GM19025 (cell line): ENCODE data around the gene MFSD12.
A peak's percentile ranks its signal among the peaks of the same experiment; 100 is the strongest.

ENCODE experiments used
- ATAC-seq: cut with Tn5 transposase; IDR thresholded peaks from one replicate; pipeline ENCODE4 v1.9.1; 2021; ENCODE audit warnings: mild to moderate bottlenecking, low read depth, moderate library complexity; ENCODE audit not compliant: unreplicated experiment

Gene MFSD12

GRCh38 chr19:3563709-3564524, 6.5 kb upstream of the MFSD12 start:
- no peak for ATAC-seq

DNA sequence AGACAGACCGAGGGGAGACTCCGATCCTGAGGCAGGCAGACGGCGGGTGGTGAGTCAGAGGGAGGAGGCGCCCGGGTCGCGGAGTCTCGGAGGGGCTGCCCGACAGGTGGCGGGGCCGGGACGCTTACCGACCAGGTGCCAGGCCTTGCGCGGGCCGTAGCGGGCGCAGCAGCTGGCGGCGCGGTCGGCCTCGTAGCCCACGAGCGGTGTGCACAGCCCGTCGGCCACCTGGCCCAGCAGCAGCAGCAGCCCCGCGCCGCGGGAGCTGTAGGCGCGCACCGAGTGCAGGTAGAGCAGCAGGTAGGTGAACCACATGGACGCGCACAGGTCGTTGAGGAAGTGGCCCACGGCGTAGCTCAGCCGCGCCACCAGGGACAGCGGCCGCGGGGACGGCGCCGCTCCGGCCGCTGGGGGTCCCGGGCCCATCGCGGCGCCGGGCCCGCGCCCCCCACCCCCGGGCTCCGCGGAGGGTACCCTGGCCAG, 367 bp downstream of the MFSD12 start:
- ATAC-seq: peak; percentile 23

- no peak for ATAC-seq
Measured at GRCh38 chr19:3556423-3556977, 886 bp downstream of the MFSD12 start.

DNA sequence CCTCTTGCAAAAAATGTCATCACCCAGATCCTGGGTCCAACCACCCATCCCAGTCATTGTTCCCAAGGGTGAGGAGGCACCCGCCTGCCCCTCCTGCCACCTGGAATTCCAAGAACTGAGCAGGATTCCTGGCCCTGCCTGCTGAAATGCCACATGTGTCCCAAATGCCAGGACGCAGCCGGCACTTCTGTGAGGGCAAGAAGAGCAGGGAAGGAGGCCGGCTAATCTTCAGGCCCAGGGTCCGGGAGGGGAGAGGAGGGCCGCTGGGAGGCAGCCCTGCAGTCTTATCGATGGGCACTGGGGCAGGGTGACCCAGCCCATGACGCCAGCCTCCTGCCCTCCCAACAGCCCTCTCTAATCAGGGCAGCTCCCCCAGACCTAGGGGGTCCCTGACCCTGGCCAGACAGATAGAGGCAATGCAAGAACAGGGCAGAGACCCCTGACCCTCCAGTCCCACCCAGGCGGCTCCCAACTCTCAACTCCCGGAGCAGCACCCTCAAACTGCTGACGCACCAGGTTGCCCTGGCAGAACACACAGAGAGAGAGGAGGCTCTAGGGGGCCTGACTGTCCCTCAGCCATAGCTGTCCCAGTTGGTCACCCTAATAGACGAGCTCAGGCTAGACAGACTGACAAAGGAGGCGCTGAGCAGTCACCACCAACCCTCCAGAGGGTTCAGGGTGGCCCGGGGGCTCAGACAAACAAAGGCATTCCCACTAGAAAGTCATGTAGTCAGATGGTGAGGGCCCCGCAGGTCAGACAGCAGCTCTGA, 1.5 kb downstream of the MFSD12 start:
- no peak for ATAC-seq

DNA sequence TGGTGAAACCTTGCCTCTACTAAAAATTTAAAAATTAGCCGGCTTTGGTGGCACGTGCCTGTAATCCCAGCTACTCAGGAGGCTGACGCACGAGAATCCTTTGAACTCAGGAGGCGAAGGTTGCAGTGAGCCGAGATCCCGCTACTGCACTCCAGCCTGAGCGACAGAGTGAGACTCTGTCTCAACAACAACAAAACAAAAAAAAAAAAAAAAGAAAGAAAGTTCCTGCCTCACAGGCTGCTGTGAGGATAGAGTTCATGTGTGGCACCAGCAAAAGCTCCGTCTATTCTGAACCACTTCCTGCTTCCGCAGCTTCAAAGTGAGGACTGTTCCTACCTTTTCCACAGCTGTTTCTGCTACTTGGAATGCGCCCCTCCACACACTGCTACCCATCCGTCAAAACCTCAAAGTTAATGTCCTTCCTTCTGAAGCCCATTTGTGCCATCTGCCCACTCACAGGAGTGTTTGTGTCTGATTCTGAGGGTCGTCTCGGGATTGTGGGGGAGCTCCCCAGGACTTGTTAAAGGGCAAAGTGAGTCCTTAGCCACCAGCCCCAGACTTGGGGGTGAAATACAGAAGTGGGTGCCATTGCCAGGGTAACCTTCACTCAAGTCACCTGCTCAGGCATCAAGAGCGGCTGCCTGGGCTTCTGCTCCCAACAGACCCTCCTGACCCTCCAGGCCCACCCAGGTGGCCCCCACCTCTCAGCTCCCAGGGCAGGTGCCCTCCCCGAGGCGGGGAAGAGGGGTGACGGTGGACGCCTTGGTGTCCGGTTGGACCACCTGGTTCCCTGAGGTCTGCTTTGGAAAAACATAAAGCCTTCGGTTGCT, 2.9 kb downstream of the MFSD12 start:
- ATAC-seq: no peak

DNA sequence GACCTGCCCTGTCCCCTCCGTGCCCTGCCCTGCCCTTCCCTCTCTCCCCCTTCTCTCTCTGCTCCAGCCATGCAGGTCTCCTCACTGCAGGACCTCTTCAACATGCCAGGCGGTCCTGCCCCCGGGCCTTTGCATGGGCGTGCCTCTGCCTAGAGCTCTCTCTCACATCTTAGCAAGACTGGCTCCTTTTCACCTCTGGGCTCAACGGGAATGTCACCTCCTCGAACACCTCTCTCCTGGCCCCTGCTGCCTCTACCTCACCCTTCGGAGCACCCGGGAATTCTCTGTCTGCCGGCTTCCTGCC, 5.6 kb downstream of the MFSD12 start:
- ATAC-seq: no peak

GRCh38 chr19:3550947-3551791, 6.2 kb downstream of the MFSD12 start:
- ATAC-seq: no peak

- ATAC-seq: no peak
Measured at GRCh38 chr19:3549816-3550215, 7.6 kb downstream of the MFSD12 start.

DNA sequence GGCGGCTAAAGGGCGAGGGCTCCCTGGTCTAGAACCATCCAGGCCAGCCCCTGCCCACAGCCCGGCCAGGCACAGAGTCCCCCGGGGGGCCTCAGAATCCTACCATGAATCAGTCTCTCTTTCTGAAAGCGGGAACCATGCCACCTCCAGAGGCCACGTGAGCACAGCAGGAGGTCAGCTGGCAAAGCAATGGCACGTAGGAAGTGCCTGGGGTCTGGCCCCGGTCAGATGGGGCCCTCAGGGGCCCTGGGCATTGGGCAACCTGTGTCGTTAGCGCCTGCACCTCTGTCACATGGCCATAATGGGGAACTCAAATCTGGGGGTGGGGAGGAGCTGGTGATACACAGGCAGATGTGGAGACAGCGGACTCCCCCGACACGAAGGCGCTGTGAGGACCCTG, 8.8 kb downstream of the MFSD12 start:
- no peak for ATAC-seq

GRCh38 chr19:3547767-3548282, 9.6 kb downstream of the MFSD12 start:
- no peak for ATAC-seq

GRCh38 chr19:3547301-3547731, 10.1 kb downstream of the MFSD12 start:
- ATAC-seq: no peak

DNA sequence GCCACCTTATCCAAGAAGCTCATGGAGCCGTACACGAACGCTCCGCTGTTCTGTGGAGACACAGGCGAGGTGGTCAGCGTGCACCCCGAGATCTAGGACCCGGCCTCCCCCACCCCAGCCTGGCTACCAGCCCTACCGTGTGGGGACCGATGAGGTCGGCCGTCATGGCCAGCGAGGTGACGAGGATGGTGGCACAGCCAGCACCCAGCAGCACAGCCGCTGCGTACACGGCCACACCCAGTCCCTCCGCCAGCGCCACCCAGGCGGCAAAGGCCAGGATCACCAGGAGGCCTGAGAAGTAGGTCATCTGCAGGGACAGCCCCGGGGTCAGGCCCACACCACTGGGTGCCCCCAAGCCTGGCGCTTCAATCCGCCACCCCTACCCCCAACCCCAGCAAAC, 11.3 kb downstream of the MFSD12 start:
- no peak for ATAC-seq

GRCh38 chr19:3545669-3546034, 11.7 kb downstream of the MFSD12 start:
- ATAC-seq: no peak

DNA sequence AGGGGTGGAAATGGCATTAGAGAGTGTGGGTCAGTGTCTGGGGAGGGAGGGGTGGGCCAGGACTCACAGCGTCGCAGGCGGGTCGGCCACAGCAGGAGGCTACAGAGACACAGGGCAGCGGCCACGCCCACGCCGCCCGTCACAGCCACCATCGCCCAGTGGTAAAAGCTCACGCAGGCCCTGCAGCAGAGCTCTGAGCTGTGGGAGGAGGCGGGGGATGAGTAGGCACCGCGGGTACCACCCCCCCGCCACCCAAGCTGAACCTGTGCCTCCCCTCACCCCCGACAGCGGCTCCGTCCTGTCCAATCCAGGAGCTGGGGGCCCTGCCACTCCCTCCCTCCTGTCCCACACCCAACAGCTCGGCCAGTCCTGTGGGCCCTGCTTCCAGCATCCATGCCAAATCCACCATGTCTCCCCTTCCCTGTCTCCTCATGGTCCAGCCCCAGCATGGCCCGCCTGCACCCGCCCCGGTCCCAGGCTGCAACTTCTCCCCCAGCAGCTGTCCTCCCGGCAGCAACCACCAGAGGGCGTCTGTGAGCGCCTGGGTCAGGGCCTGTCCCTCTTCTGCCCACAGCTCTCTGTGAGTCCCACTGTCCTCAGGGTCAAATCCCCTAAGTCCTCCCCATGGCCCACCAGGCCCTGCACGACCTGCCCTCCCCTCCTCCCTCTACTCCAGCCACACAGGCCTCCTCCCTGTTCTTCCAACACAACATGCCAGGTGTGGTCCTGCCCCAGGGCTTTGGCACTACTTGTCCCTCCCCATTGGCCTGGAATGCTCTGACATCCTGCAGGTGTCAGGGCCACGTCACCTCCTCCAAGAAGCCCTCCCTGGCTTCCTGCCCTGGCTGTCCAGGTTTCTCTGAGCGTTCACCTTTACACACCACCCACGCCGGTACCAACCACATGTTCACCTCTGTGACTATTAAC, 12.4 kb downstream of the MFSD12 start:
- no peak for ATAC-seq

- no peak for ATAC-seq
Measured at GRCh38 chr19:3544058-3544376, 13.4 kb downstream of the MFSD12 start.

- ATAC-seq: no peak
Measured at GRCh38 chr19:3543150-3544057, 14.0 kb downstream of the MFSD12 start.

DNA sequence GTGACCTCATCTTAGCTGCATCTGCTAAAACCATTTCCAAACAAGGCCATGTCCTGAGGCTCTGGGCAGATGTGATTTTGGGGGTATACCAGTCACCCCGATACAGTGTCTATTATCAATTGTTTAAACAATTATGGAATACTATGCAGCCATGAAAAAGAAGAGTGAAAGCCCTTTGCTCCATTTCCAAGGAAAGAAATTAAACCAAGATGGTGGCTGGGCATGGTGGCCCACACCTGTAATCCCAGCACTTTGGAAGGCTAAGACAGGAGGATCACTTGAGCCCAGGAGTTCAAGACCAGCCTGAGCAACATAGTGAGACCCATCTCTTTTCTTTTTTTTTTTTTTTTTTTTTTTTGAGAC, 17.6 kb downstream of the MFSD12 start:
- no peak for ATAC-seq
